Transverse colon (tissue), 4 donors: ENCODE results near the gene ITPR2. TPM values are rescaled to one million over a fixed set of nuclear protein-coding genes. Genes with fewer than 3 reads are reported as not detected.

Experiments used
- DNase-seq: peaks from one replicate; pipeline ENCODE4 v3.0.0-alpha.2; 2019
- H3K27ac ChIP-seq, 4 donors: fragments of 200-600 bp; sonication (generic); 2 replicates each; pipeline ENCODE4 v1.5.1; 2016 to 2018; ENCODE audit warnings: inconsistent platforms in 4 of 4
- H3K27me3 ChIP-seq: fragments of 200-600 bp; sonication (generic); 2 replicates; pipeline ENCODE4 v1.5.1; 2017; ENCODE audit warnings: inconsistent platforms
- H3K36me3 ChIP-seq, 4 donors: fragments of 200-600 bp; sonication (generic); 2 replicates each; pipeline ENCODE4 v1.5.1; 2017 to 2019; ENCODE audit warnings: inconsistent platforms in 4 of 4
- H3K4me1 ChIP-seq, 4 donors: fragments of 200-600 bp; sonication (generic); 2 replicates each; pipeline ENCODE4 v1.5.1; 2017 to 2020; ENCODE audit warnings: inconsistent platforms in 4 of 4
- H3K4me3 ChIP-seq, 4 donors: fragments of 200-600 bp; sonication (generic); 1 replicate in 1 of 4; 2 replicates in 3 of 4; pipeline versions ENCODE4 v1.5.1 to v1.6.1; 2017 to 2019; ENCODE audit warnings: inconsistent platforms in 4 of 4
- H3K9me3 ChIP-seq, 2 donors: fragments of 200-600 bp; sonication (generic); 2 replicates each; pipeline ENCODE4 v1.5.1; 2017 to 2019; ENCODE audit warnings: inconsistent platforms in 2 of 2
- EP300 ChIP-seq: sonication (generic); formaldehyde crosslinking; IDR thresholded peaks from one replicate; pipeline ENCODE4 v1.6.1; 2017; ENCODE audit warnings: antibody characterized with exemption, low read depth
- POLR2A ChIP-seq: fragments of 450-650 bp; IDR thresholded peaks from one replicate; pipeline ENCODE4 v1.6.1; 2016; ENCODE audit warnings: antibody characterized with exemption, mild to moderate bottlenecking, moderate library complexity
- POLR2AphosphoS5 ChIP-seq, 3 donors: sonication (generic); formaldehyde crosslinking; IDR thresholded peaks; one replicate each; pipeline ENCODE4 v1.6.1; 2016; ENCODE audit warnings: antibody characterized with exemption in 3 of 3
- WGBS, 2 donors: methylation state at CpG; one replicate each; pipeline ENCODE4 v1.1.5; 2018; ENCODE audit warnings: low coverage in 1 of 2; 5-methylcytosine and 5-hydroxymethylcytosine counted together
- in situ Hi-C, 4 donors: fragments of 200-750 bp; cut with MboI; loops; one replicate each; pipeline versions ENCODE4 v1.15.0 to v1.15.1; 2017; ENCODE audit warnings: low sequenced_read_pairs in 3 of 4, low pct_ligation_motif_present in 1 of 4, low pct_unique_long_range_greater_than_20kb in 1 of 4
- intact Hi-C: fragments of 100-400 bp; cut with DNase I; formaldehyde crosslinking; loops from one replicate; pipeline ENCODE4 v1.15.1; 2023; ENCODE audit warnings: low total_unique reads
- total RNA-seq, 4 donors: library from RNA; depleted of rRNA; stranded (reverse); fragments of >200 nt; gene quantifications; one replicate each; pipeline ENCODE4 v1.1.0, GENCODE V29; 2016
- TF ChIP-seq, protein P1 (sequence below), 5 experiments: fragments of 200-600 bp in 3 of 5; fragments of 450-650 bp in 2 of 5; sonication (generic) in 3 of 5; IDR thresholded peaks; 1 replicate in 2 of 5; 2 replicates in 3 of 5; pipeline ENCODE4 v1.5.1; 2016 to 2017; ENCODE audit warnings: antibody characterized with exemption in 5 of 5, inconsistent platforms in 3 of 5, mild to moderate bottlenecking in 2 of 5, moderate library complexity in 1 of 5

ITPR2 gene
- total RNA-seq, 4 donors from 2014 or later = 29.8 to 60.5 (median 41.2) TPM

GRCh38 chr12:26346736-26347135 is 486.3 kb downstream of the ITPR2 start:
- TF ChIP-seq POLR2A (no peak), POLR2AphosphoS5 (IDR thresholded peaks at IDR 0.05) (no peak), EP300 (no peak)
- TF ChIP-seq, protein P1, sequence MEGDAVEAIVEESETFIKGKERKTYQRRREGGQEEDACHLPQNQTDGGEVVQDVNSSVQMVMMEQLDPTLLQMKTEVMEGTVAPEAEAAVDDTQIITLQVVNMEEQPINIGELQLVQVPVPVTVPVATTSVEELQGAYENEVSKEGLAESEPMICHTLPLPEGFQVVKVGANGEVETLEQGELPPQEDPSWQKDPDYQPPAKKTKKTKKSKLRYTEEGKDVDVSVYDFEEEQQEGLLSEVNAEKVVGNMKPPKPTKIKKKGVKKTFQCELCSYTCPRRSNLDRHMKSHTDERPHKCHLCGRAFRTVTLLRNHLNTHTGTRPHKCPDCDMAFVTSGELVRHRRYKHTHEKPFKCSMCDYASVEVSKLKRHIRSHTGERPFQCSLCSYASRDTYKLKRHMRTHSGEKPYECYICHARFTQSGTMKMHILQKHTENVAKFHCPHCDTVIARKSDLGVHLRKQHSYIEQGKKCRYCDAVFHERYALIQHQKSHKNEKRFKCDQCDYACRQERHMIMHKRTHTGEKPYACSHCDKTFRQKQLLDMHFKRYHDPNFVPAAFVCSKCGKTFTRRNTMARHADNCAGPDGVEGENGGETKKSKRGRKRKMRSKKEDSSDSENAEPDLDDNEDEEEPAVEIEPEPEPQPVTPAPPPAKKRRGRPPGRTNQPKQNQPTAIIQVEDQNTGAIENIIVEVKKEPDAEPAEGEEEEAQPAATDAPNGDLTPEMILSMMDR (IDR thresholded peaks at IDR 0.05) = no peak
- H3K9me3 ChIP-seq = no peaks in the 10 kb centered on the region
- no peak for DNase-seq
- no peak overlapping the region for H3K4me3 ChIP-seq
- 35 to 56% methylated on average over 3 of the region's 3 CpGs for WGBS, 2 donors
- H3K27ac ChIP-seq = no peak overlapping the region
- intact Hi-C loops = no loop called here
- H3K36me3 ChIP-seq = no peaks in the 10 kb centered on the region
- in situ Hi-C loops = no loop called here
- no peaks in the 10 kb centered on the region for H3K4me1 ChIP-seq
- no peaks in the 10 kb centered on the region for H3K27me3 ChIP-seq

DNA sequence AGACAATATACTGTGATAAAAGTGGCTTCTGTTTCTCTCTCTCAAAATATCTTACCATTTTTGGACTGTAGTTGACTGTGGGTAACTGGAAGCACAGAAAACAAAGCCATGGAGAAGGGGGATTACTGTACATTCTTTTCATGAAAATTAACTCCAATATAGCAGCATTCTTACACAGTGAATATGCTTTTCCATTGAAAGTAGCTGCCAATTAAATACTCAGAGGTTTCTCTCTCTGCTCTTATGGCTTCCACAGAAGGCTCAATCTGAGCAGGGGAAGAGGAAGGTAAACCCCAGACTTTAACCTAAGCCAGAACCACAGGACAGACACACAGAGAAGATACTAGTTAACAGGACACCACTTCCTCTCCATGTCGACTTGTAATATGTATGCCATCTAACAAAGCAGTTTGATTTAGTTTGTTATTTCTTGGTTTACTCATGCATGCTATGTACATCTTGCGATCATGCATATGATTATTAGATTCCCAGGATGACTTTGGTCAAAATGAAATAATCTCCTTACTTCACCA is 487.5 kb downstream of the ITPR2 start:
- H3K4me3 ChIP-seq = no peak overlapping the region
- TF ChIP-seq EP300 (no peak), POLR2AphosphoS5 (IDR thresholded peaks at IDR 0.05) (no peak), POLR2A (no peak)
- TF ChIP-seq, protein P1 (IDR thresholded peaks at IDR 0.05) = no peak
- H3K9me3 ChIP-seq = no peaks in the 10 kb centered on the region
- no peaks in the 10 kb centered on the region for H3K27me3 ChIP-seq
- intact Hi-C loops = no loop called here
- DNase-seq = no peak
- no peak overlapping the region for H3K27ac ChIP-seq
- H3K4me1 ChIP-seq = no peaks in the 10 kb centered on the region
- H3K36me3 ChIP-seq = no peaks in the 10 kb centered on the region
- WGBS, 2 donors = 75 to 100% methylated on average over 1 to 2 of the region's 2 CpGs
- in situ Hi-C loops = no loop called here

GRCh38 chr12:26341491-26341890 is 491.5 kb downstream of the ITPR2 start:
- DNase-seq = no peak
- TF ChIP-seq POLR2AphosphoS5 (IDR thresholded peaks at IDR 0.05) (no peak), POLR2A (no peak), EP300 (no peak)
- TF ChIP-seq, protein P1 (IDR thresholded peaks at IDR 0.05) = no peak
- Histone ChIP-seq H3K4me1 (no peaks in the 10 kb centered on the region), H3K9me3 (no peaks in the 10 kb centered on the region), H3K27me3 (no peaks in the 10 kb centered on the region), H3K36me3 (no peaks in the 10 kb centered on the region), H3K4me3 (no peak overlapping the region), H3K27ac (no peak overlapping the region)
- intact Hi-C loops (no loop called here), in situ Hi-C loops (no loop called here)

GRCh38 chr12:26340649-26341048 is 492.3 kb downstream of the ITPR2 start:
- intact Hi-C loops = no loop called here
- H3K27ac ChIP-seq = no peak overlapping the region
- no peaks in the 10 kb centered on the region for H3K9me3 ChIP-seq
- no peak for TF ChIP-seq EP300
- TF ChIP-seq, protein P1 (IDR thresholded peaks at IDR 0.05) = no peak
- TF ChIP-seq POLR2AphosphoS5 (IDR thresholded peaks at IDR 0.05) = no peak
- TF ChIP-seq POLR2A = no peak
- no peak overlapping the region for H3K4me3 ChIP-seq
- H3K36me3 ChIP-seq = no peaks in the 10 kb centered on the region
- peak; percentile 19 for DNase-seq
- in situ Hi-C loops = no loop called here
- H3K27me3 ChIP-seq = no peaks in the 10 kb centered on the region
- 40% methylated on average over 1 of the region's 1 CpG; no CpG with 5 or more reads in 1 of the 2 donors for WGBS, 2 donors
- no peaks in the 10 kb centered on the region for H3K4me1 ChIP-seq
